NCI-H187 (cell line): ENCODE results near the gene NXT2.
"Not testable (repeated sequence)": the region's sequence is repeated elsewhere in the genome, so short reads cannot be mapped to it uniquely, and the experiment has no call there.

ENCODE experiments used
- DNase-seq, 2 experiments: peaks; one replicate each; lab custom pipeline; 2025; lab: John Stamatoyannopoulos, UW

The NXT2 gene

GRCh38 chrX:109536439-109537323, at the start of gene NXT2:
TSS of gene NXT2 (plus strand) at chrX:109536844. CDS start at chrX:109537007, 163 bp downstream.
- DNase-seq: peak; percentile 91 to 93

GRCh38 chrX:109487640-109488039, 49.0 kb upstream of the NXT2 start:
- DNase-seq: no peak

- no peak for DNase-seq
These were observed 47.5 kb upstream of the NXT2 start for GRCh38 chrX:109489174-109489573.

GRCh38 chrX:109498434-109498833, 38.2 kb upstream of the NXT2 start:
- no peak for DNase-seq

- DNase-seq: no peak
These were observed 35.5 kb upstream of the NXT2 start for GRCh38 chrX:109501176-109501575.

- no peak for DNase-seq
These were observed 27.7 kb upstream of the NXT2 start for GRCh38 chrX:109508915-109509314.

- DNase-seq: no peak
These were observed 25.5 kb upstream of the NXT2 start for GRCh38 chrX:109511113-109511512.

GRCh38 chrX:109519001-109519400, 17.6 kb upstream of the NXT2 start:
- DNase-seq: no peak

GRCh38 chrX:109533005-109533404, 3.6 kb upstream of the NXT2 start:
- DNase-seq: no peak

- no peak for DNase-seq
These were observed 3.0 kb upstream of the NXT2 start for GRCh38 chrX:109533631-109534030.

- DNase-seq: no peak
These were observed 1.7 kb upstream of the NXT2 start for GRCh38 chrX:109534933-109535332.

GRCh38 chrX:109535578-109535977, 1.1 kb upstream of the NXT2 start:
- no peak for DNase-seq

GRCh38 chrX:109537324-109537665, 651 bp downstream of the NXT2 start:
- DNase-seq: no peak

GRCh38 chrX:109539007-109539406, 2.4 kb downstream of the NXT2 start:
- DNase-seq: not testable (repeated sequence)

- no peak for DNase-seq
These were observed 17.2 kb downstream of the NXT2 start for GRCh38 chrX:109553862-109554261.

GRCh38 chrX:109576083-109576482, 39.4 kb downstream of the NXT2 start:
- not testable (repeated sequence) for DNase-seq

GRCh38 chrX:109577055-109577454, 40.4 kb downstream of the NXT2 start:
- DNase-seq: no peak

- no peak for DNase-seq
These were observed 42.3 kb downstream of the NXT2 start for GRCh38 chrX:109578916-109579315.

- no peak for DNase-seq
These were observed 48.8 kb downstream of the NXT2 start for GRCh38 chrX:109585488-109585887.

- no peak for DNase-seq
These were observed 53.5 kb downstream of the NXT2 start for GRCh38 chrX:109590176-109590575.
